BE2C (cell line): ENCODE data around the gene LHX6.

Experiments used
- DNase-seq: peaks from one replicate; pipeline ENCODE4 v3.0.0-alpha.2; 2020
- H3K27me3 ChIP-seq: fragments of 250-450 bp; sonication (Bioruptor Pico); 2 replicates; pipeline ENCODE4 v1.5.1; 2020; ENCODE audit warnings: mild to moderate bottlenecking
- H3K36me3 ChIP-seq: fragments of 250-450 bp; sonication (Bioruptor Pico); 2 replicates; pipeline ENCODE4 v1.5.1; 2020; ENCODE audit warnings: mild to moderate bottlenecking
- H3K4me1 ChIP-seq: fragments of 250-450 bp; sonication (Bioruptor Pico); 2 replicates; pipeline ENCODE4 v1.5.1; 2020
- H3K4me3 ChIP-seq: 2 replicates; pipeline ENCODE4 v1.5.1; 2011; ENCODE audit warnings: low read depth, low read length
- H3K9me3 ChIP-seq: fragments of 250-450 bp; sonication (Bioruptor Pico); 2 replicates; pipeline ENCODE4 v1.5.1; 2020
- TF ChIP-seq, protein P1 (sequence below): IDR thresholded peaks from 2 replicates; pipeline ENCODE4 v1.5.1; 2012; ENCODE audit warnings: mild to moderate bottlenecking, low read depth, low read length

The LHX6 gene

GRCh38 chr9:122229485-122229837 lies 704 bp upstream of the LHX6 start:
- peaks cover 6% of the 10 kb centered on the region for H3K9me3 ChIP-seq
- peaks cover 90% of the 10 kb centered on the region for H3K27me3 ChIP-seq
- DNase-seq, result no peak
- H3K4me1 ChIP-seq, result no peaks in the 10 kb centered on the region
- H3K4me3 ChIP-seq, result no peak overlapping the region
- H3K36me3 ChIP-seq, result no peaks in the 10 kb centered on the region
- TF ChIP-seq, protein P1, sequence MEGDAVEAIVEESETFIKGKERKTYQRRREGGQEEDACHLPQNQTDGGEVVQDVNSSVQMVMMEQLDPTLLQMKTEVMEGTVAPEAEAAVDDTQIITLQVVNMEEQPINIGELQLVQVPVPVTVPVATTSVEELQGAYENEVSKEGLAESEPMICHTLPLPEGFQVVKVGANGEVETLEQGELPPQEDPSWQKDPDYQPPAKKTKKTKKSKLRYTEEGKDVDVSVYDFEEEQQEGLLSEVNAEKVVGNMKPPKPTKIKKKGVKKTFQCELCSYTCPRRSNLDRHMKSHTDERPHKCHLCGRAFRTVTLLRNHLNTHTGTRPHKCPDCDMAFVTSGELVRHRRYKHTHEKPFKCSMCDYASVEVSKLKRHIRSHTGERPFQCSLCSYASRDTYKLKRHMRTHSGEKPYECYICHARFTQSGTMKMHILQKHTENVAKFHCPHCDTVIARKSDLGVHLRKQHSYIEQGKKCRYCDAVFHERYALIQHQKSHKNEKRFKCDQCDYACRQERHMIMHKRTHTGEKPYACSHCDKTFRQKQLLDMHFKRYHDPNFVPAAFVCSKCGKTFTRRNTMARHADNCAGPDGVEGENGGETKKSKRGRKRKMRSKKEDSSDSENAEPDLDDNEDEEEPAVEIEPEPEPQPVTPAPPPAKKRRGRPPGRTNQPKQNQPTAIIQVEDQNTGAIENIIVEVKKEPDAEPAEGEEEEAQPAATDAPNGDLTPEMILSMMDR, result no peak

DNA sequence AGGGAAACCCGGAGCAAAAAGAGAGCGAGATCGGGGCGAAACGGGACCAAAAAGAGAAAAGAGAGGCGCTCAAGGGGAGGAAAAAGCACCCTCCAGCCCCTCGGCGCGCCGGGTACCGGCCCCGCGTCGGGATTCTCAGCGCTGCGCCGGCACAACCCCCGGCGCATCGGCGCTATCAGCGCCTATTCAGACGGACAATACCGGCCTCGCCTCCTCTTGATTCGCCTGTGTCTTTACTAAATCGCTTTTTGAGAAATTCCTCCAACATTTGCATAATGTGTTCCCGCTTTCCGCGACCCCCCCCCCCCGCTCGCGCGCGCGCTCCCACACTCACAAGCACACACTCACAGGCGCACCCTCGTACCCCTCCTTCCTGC lies 578 bp downstream of the LHX6 start:
- Histone ChIP-seq H3K4me3 (peak overlapping the region; percentile 31), H3K9me3 (peaks cover 6% of the 10 kb centered on the region), H3K27me3 (peaks cover 90% of the 10 kb centered on the region), H3K36me3 (no peaks in the 10 kb centered on the region), H3K4me1 (no peaks in the 10 kb centered on the region)
- DNase-seq, result no peak
- TF ChIP-seq, protein P1, result no peak

- H3K27me3 ChIP-seq, result peaks cover 95% of the 10 kb centered on the region
These were observed 1.2 kb downstream of the LHX6 start for GRCh38 chr9:122227575-122227900.

DNA sequence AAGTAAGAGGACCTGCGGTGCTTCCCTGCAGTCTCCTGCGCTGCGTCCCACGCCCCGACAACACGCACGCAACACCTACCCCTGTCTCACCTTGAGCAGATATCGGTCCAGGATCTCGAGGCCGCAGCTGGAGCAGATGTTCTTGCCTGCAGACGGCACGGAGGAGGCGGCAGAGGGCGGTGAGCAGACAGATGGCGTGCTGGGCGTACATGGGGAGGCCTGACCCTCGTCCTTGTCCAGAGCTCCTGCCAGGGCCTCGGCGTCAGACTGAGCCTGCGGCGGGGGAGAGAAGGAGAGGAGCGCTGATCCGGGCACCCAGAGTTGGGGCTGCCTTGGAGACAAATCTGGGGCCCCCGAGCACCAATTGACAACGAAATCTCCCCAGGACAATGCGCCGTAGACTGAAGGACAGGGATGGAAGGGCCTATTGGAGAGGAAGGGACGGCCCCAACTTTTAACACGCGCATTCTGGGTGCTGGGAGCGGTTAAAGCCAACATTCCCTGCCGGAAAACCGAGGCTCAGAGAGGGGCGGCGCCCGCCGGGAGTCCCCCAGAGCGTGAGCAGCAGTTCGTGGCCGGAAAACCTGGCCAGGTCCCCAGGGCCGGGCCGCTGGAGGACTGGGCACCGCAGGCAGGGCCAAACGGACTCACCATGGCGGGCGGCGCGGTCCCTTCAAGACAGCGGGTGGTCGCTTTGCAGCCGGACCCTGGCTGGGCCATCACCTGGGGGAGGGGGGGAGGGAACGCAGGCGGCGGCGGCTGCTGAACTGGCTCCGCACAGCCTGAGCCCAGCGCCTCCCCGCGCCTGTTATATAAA lies 1.8 kb downstream of the LHX6 start:
- Histone ChIP-seq H3K9me3 (peaks cover 6% of the 10 kb centered on the region), H3K27me3 (peaks cover 97% of the 10 kb centered on the region), H3K36me3 (no peaks in the 10 kb centered on the region), H3K4me1 (no peaks in the 10 kb centered on the region), H3K4me3 (no peak overlapping the region)
- DNase-seq, result no peak
- TF ChIP-seq, protein P1, result no peak

More at GRCh38 chr9:122227575-122227900, 1.2 kb downstream of the LHX6 start:
- TF ChIP-seq, protein P1, result no peak
- DNase-seq, result no peak
- Histone ChIP-seq H3K36me3 (no peaks in the 10 kb centered on the region), H3K4me1 (no peaks in the 10 kb centered on the region), H3K4me3 (no peak overlapping the region), H3K9me3 (peaks cover 6% of the 10 kb centered on the region)

GRCh38 chr9:122226142-122226757 lies 2.5 kb downstream of the LHX6 start:
- TF ChIP-seq, protein P1, result no peak
- H3K4me1 ChIP-seq, result no peaks in the 10 kb centered on the region
- H3K4me3 ChIP-seq, result no peak overlapping the region
- no peaks in the 10 kb centered on the region for H3K36me3 ChIP-seq
- peaks cover 97% of the 10 kb centered on the region for H3K27me3 ChIP-seq
- H3K9me3 ChIP-seq, result peaks cover 6% of the 10 kb centered on the region
- DNase-seq, result no peak
